HepG2 (cell line): ENCODE measurements around the gene DMGDH. TPM values are rescaled to one million over a fixed set of nuclear protein-coding genes. Genes with fewer than 3 reads are reported as not detected.

ENCODE experiments used
- GATA4 ChIP-seq: sonication (generic); IDR thresholded peaks from 2 replicates; pipeline ENCODE4 v1.6.1; 2016; ENCODE audit warnings: antibody characterized with exemption, low read depth, borderline replicate concordance
- KAT7 ChIP-seq: IDR thresholded peaks from 2 replicates; pipeline ENCODE4 v1.6.1; 2018; ENCODE audit warnings: borderline replicate concordance, missing compliant biosample characterization
- KAT8 ChIP-seq: IDR thresholded peaks from 2 replicates; pipeline ENCODE4 v1.6.1; 2016; ENCODE audit warnings: missing genetic modification reagents, missing compliant biosample characterization
- KDM1A ChIP-seq: IDR thresholded peaks from 2 replicates; pipeline ENCODE4 v1.6.1; 2016; ENCODE audit warnings: missing compliant biosample characterization
- KLF13 ChIP-seq: sonication (generic); formaldehyde crosslinking; IDR thresholded peaks from 2 replicates; pipeline ENCODE4 v1.4.0; 2020; ENCODE audit warnings: mild to moderate bottlenecking, missing genetic modification reagents
- NKX3-1 ChIP-seq: sonication (generic); formaldehyde crosslinking; IDR thresholded peaks from 2 replicates; pipeline ENCODE4 v1.5.0; 2020; ENCODE audit warnings: missing genetic modification reagents
- PITX1 ChIP-seq: sonication (generic); formaldehyde crosslinking; IDR thresholded peaks from 2 replicates; pipeline ENCODE4 v1.5.1; 2020; ENCODE audit warnings: mild to moderate bottlenecking, missing genetic modification reagents
- PRDM10 ChIP-seq: sonication (generic); formaldehyde crosslinking; IDR thresholded peaks from 2 replicates; pipeline ENCODE4 v1.4.0; 2020; ENCODE audit warnings: low read depth, missing genetic modification reagents
- SIX1 ChIP-seq: sonication (generic); formaldehyde crosslinking; IDR thresholded peaks from 2 replicates; pipeline ENCODE4 v1.4.0; 2020; ENCODE audit warnings: missing genetic modification reagents, borderline replicate concordance
- TGIF2 ChIP-seq: IDR thresholded peaks from 2 replicates; pipeline ENCODE4 v1.6.1; 2016; ENCODE audit warnings: control low read depth, missing compliant biosample characterization
- TRIM24 ChIP-seq: sonication (generic); formaldehyde crosslinking; IDR thresholded peaks from 2 replicates; pipeline ENCODE4 v1.8.0; 2022; ENCODE audit warnings: mild to moderate bottlenecking, missing genetic modification reagents
- XRCC5 ChIP-seq: fragments of 200-400 bp; formaldehyde crosslinking; optimal IDR thresholded peaks from 2 replicates; pipeline ENCODE3; 2017; ENCODE audit warnings: mild to moderate bottlenecking, low read length
- ZBTB39 ChIP-seq: sonication (generic); formaldehyde crosslinking; IDR thresholded peaks from 2 replicates; pipeline ENCODE4 v1.5.0; 2020; ENCODE audit warnings: missing genetic modification reagents
- ZFP36 ChIP-seq: fragments of 150-350 bp; IDR thresholded peaks from 2 replicates; pipeline ENCODE4 v1.6.1; 2018; ENCODE audit warnings: borderline replicate concordance, low read length, low read depth; ENCODE audit not compliant: partially characterized antibody
- ZIK1 ChIP-seq: sonication (generic); formaldehyde crosslinking; IDR thresholded peaks from 2 replicates; pipeline ENCODE4 v1.5.0; 2020; ENCODE audit warnings: mild to moderate bottlenecking, low read depth, missing genetic modification reagents, borderline replicate concordance
- ZNF570 ChIP-seq: sonication (generic); formaldehyde crosslinking; IDR thresholded peaks from 2 replicates; pipeline ENCODE4 v1.4.0; 2020; ENCODE audit warnings: mild to moderate bottlenecking, missing genetic modification reagents, borderline replicate concordance
- ZNF616 ChIP-seq: sonication (generic); formaldehyde crosslinking; IDR thresholded peaks from 2 replicates; pipeline ENCODE4 v1.5.0; 2020; ENCODE audit warnings: low read depth, mild to moderate bottlenecking, missing genetic modification reagents
- ZNF670 ChIP-seq: sonication (generic); formaldehyde crosslinking; IDR thresholded peaks from 2 replicates; pipeline ENCODE4 v1.8.0; 2022; ENCODE audit warnings: mild to moderate bottlenecking, missing genetic modification reagents, borderline replicate concordance
- ZNF761 ChIP-seq: sonication (generic); formaldehyde crosslinking; conservative IDR thresholded peaks from 2 replicates; pipeline ENCODE4 v1.4.0; 2020; ENCODE audit warnings: mild to moderate bottlenecking, missing genetic modification reagents
- polyA plus RNA-seq, 8 experiments: library from polyadenylated mRNA; depleted of rRNA in 3 of 8; stranded (reverse) in 7 of 8; unstranded in 1 of 8; fragments of >200 nt; fragmentation: Illumina TruSeq in 4 of 8; extraction: Trizol in 4 of 8; gene quantifications; 2 replicates each; pipeline versions ENCODE4 v1.2.1 to v1.2.3, GENCODE V29; 2011 to 2016; ENCODE audit warnings: low read depth in 4 of 8, missing spikeins in 1 of 8, mixed read lengths in 1 of 8; ENCODE audit not compliant: insufficient read depth in 1 of 8
- total RNA-seq, 5 experiments: library from RNA; depleted of rRNA; stranded (reverse); fragments of >200 nt; fragmentation: Illumina TruSeq; extraction: Trizol; gene quantifications; 2 replicates each; pipeline ENCODE4 v1.2.3, GENCODE V29; 2016; ENCODE audit warnings: low read depth in 1 of 5

Gene DMGDH
- total and polyA plus RNA-seq, 2 of the 13 experiments (the other 11 are each of a cell fraction or from before 2014, with no cell fraction given) = 3.6 to 7.9 TPM

DNA sequence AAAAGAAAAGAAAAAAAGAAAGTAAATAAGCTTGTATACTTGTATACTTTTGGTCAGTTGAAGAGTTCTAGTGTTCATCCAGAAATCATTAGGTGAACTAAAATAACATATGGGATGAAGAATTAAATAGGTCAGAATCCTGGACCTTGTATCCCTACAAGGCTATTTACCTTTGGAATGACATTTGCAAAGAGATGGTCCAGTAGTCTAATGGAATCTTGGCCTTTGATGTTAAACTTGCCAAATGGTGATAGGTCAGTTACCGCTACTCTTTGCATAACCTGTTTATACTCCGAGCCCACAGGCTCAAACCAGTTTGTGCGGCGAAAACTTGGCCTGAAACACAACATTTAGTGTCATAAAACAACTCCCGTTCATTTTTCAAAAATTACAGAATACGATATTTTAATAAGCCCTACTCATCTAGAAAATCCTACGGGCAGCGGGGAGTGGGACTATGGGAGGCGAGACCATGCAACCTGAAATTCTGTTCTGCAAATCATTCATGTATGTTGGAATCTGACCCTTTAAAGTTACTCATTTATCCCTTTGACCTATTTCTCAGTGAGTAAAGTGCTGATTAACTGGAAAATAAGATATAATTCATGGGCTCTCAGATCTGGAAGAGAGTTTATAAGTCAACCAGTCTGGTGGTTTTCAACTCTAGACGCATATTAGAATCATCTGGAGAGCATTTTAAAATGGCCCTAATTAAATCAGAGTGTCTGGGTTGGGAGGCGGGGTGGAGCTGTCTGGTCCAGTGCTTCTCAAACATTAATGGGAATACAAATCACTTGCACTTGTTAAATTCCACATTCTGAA, 38.6 kb downstream of the DMGDH start (continued):
- TF ChIP-seq PRDM10 (CRISPR knock-in tag) = no peak
- TF ChIP-seq ZFP36 = no peak
- TF ChIP-seq ZIK1 = no peak
- no peak for TF ChIP-seq ZNF616 (CRISPR knock-in tag)
- no peak for TF ChIP-seq KDM1A (CRISPR knock-in tag)
- TF ChIP-seq XRCC5 = no peak
- no peak for TF ChIP-seq ZNF570
- no peak for TF ChIP-seq NKX3-1 (CRISPR knock-in tag)
- 0 out of 2 replicates have a peak, but pooled peaks have one; percentile 44 for TF ChIP-seq PITX1
- TF ChIP-seq TGIF2 = no peak
- no peak for TF ChIP-seq TRIM24 (CRISPR knock-in tag)
- TF ChIP-seq KAT7 (CRISPR knock-in tag) = no peak
- TF ChIP-seq ZNF761 (CRISPR knock-in tag) = no peak
- no peak for TF ChIP-seq ZNF670
- no peak; the same call in 1 of the 2 replicates for TF ChIP-seq KAT8 (CRISPR knock-in tag)
- TF ChIP-seq KLF13 (CRISPR knock-in tag) = no peak
- TF ChIP-seq GATA4 = peak; percentile 56; the same call in 1 of the 2 replicates
- TF ChIP-seq ZBTB39 = no peak
- no peak for TF ChIP-seq SIX1 (CRISPR knock-in tag)
